Hepatocyte (in vitro differentiated cells): ENCODE data around the gene ATP6V1D. TPM values are rescaled to one million over a fixed set of nuclear protein-coding genes. Genes with fewer than 3 reads are reported as not detected.
A peak's percentile ranks its signal among the peaks of the same experiment; 100 is the strongest.

Experiments used
- DNase-seq: peaks from one replicate; pipeline ENCODE4 v3.0.0-alpha.2; 2016; ENCODE audit warnings: low spot score
- H2AFZ ChIP-seq: fragments of 200-600 bp; sonication (generic); 2 replicates; pipeline ENCODE4 v1.6.0; 2016; ENCODE audit warnings: antibody characterized with exemption, mild to moderate bottlenecking
- H3K27ac ChIP-seq: fragments of 200-600 bp; sonication (generic); 2 replicates; pipeline ENCODE4 v1.5.1; 2016; ENCODE audit warnings: mild to moderate bottlenecking
- H3K27me3 ChIP-seq: fragments of 200-600 bp; sonication (generic); 2 replicates; pipeline ENCODE4 v1.6.1; 2016
- H3K36me3 ChIP-seq: fragments of 200-600 bp; sonication (generic); replicated peaks from 2 replicates; pipeline ENCODE4 v1.5.1; 2016; ENCODE audit warnings: low read depth; ENCODE audit not compliant: insufficient read depth
- H3K4me1 ChIP-seq: fragments of 200-600 bp; sonication (generic); 2 replicates; pipeline ENCODE4 v1.5.1; 2016; ENCODE audit warnings: mild to moderate bottlenecking, moderate library complexity; ENCODE audit not compliant: insufficient read depth
- H3K4me2 ChIP-seq: fragments of 200-600 bp; sonication (generic); 2 replicates; pipeline ENCODE4 v1.6.0; 2016
- H3K4me3 ChIP-seq: fragments of 200-600 bp; sonication (generic); 2 replicates; pipeline ENCODE4 v1.5.1; 2016; ENCODE audit warnings: mild to moderate bottlenecking
- H3K79me2 ChIP-seq: fragments of 200-600 bp; sonication (generic); 2 replicates; pipeline ENCODE4 v1.6.0; 2017; ENCODE audit warnings: mild to moderate bottlenecking
- H3K9me2 ChIP-seq: fragments of 200-600 bp; sonication (generic); replicated peaks from 2 replicates; pipeline ENCODE4 v1.6.0; 2017; ENCODE audit warnings: mild to moderate bottlenecking; ENCODE audit not compliant: insufficient read depth
- H3K9me3 ChIP-seq: fragments of 200-600 bp; sonication (generic); 2 replicates; pipeline ENCODE4 v1.5.1; 2016; ENCODE audit warnings: low read depth, mild to moderate bottlenecking
- H4K20me1 ChIP-seq: fragments of 200-600 bp; sonication (generic); 2 replicates; pipeline ENCODE4 v1.6.0; 2016; ENCODE audit warnings: mild to moderate bottlenecking; ENCODE audit not compliant: insufficient read depth, poor library complexity, severe bottlenecking
- CTCF ChIP-seq: fragments of 200-600 bp; sonication (generic); IDR thresholded peaks from 2 replicates; pipeline ENCODE4 v1.5.1; 2016; ENCODE audit warnings: antibody characterized with exemption, mild to moderate bottlenecking; ENCODE audit not compliant: poor library complexity
- EZH2 ChIP-seq: fragments of 200-600 bp; sonication (generic); IDR thresholded peaks from 2 replicates; pipeline ENCODE4 v1.6.1; 2016; ENCODE audit warnings: antibody characterized with exemption, mild to moderate bottlenecking, borderline replicate concordance
- EZH2phosphoT487 ChIP-seq: fragments of 200-600 bp; sonication (generic); IDR thresholded peaks from one replicate; pipeline ENCODE4 v1.6.1; 2018; ENCODE audit warnings: antibody characterized with exemption, mild to moderate bottlenecking, low read depth, moderate library complexity; ENCODE audit not compliant: unreplicated experiment, severe bottlenecking
- WGBS: methylation state at CpG from one replicate; pipeline ENCODE4 v1.1.6; 2016; ENCODE audit warnings: low lambda C conversion rate; ENCODE audit errors: missing lambda C conversion rate; 5-methylcytosine and 5-hydroxymethylcytosine counted together
- polyA plus RNA-seq: library from polyadenylated mRNA; unstranded; fragments of >200 nt; fragmentation: Nextera tagmentation; extraction: Ambion mirVana; gene quantifications from 2 replicates; pipeline ENCODE4 v1.2.1, GENCODE V29; 2016
- total RNA-seq: library from RNA; depleted of rRNA; stranded (reverse); fragments of >200 nt; gene quantifications from 2 replicates; pipeline ENCODE4 v1.2.3, GENCODE V29; 2014

ATP6V1D gene
- total and polyA plus RNA-seq, 2 experiments from 2014 or later = 86.7 to 145 TPM

- Histone ChIP-seq H3K9me3 (no peaks in the 10 kb centered on the region), H3K27ac (peak overlapping the region; percentile 90), H3K4me3 (peak overlapping the region; percentile 40), H3K36me3 (no peaks in the 10 kb centered on the region), H3K4me1 (peaks cover 30% of the 10 kb centered on the region), H3K4me2 (peak overlapping the region; percentile 90), H3K9me2 (no peaks in the 10 kb centered on the region), H3K79me2 (peaks cover 86% of the 10 kb centered on the region), H2AFZ (peak overlapping the region; percentile 43), H3K27me3 (no peaks in the 10 kb centered on the region), H4K20me1 (peaks cover 12% of the 10 kb centered on the region)
- WGBS = 2% methylated on average over 38 of the region's 38 CpGs
- TF ChIP-seq EZH2phosphoT487 (no peak), CTCF (no peak), EZH2 (no peak)
- DNase-seq = peak; percentile 66
Observed at GRCh38 chr14:67358924-67359774, 455 bp downstream of the ATP6V1D start.

- H3K27ac ChIP-seq = peak overlapping the region; percentile 90
- no peaks in the 10 kb centered on the region for H3K9me3 ChIP-seq
- peaks cover 86% of the 10 kb centered on the region for H3K79me2 ChIP-seq
- WGBS = 47% methylated on average over 9 of the region's 9 CpGs
- H3K9me2 ChIP-seq = no peaks in the 10 kb centered on the region
- no peaks in the 10 kb centered on the region for H3K36me3 ChIP-seq
- H3K27me3 ChIP-seq = no peaks in the 10 kb centered on the region
- no peak overlapping the region for H2AFZ ChIP-seq
- peak overlapping the region; percentile 90 for H3K4me2 ChIP-seq
- H4K20me1 ChIP-seq = peaks cover 12% of the 10 kb centered on the region
- TF ChIP-seq EZH2 = no peak
- no peak for TF ChIP-seq CTCF
- no peak for TF ChIP-seq EZH2phosphoT487
- peaks cover 30% of the 10 kb centered on the region for H3K4me1 ChIP-seq
- peak; percentile 13 for DNase-seq
- peak overlapping the region; percentile 40 for H3K4me3 ChIP-seq
Observed at GRCh38 chr14:67357969-67358354, 1.6 kb downstream of the ATP6V1D start.

GRCh38 chr14:67357186-67357968, 2.2 kb downstream of the ATP6V1D start:
- DNase-seq = no peak
- H3K4me2 ChIP-seq = peak overlapping the region; percentile 90
- no peaks in the 10 kb centered on the region for H3K36me3 ChIP-seq
- H3K27ac ChIP-seq = peak overlapping the region; percentile 90
- H3K4me3 ChIP-seq = no peak overlapping the region
- H2AFZ ChIP-seq = no peak overlapping the region
- peaks cover 12% of the 10 kb centered on the region for H4K20me1 ChIP-seq
- H3K9me2 ChIP-seq = no peaks in the 10 kb centered on the region
- no peaks in the 10 kb centered on the region for H3K9me3 ChIP-seq
- H3K79me2 ChIP-seq = peaks cover 85% of the 10 kb centered on the region
- H3K27me3 ChIP-seq = no peaks in the 10 kb centered on the region
- H3K4me1 ChIP-seq = peaks cover 30% of the 10 kb centered on the region
- WGBS = 73% methylated on average over 4 of the region's 4 CpGs
- TF ChIP-seq EZH2phosphoT487 (no peak), CTCF (no peak), EZH2 (no peak)
